Panc1 (cell line): Measurements from ENCODE around the gene ADGRB3. TPM values are rescaled to one million over a fixed set of nuclear protein-coding genes. Genes with fewer than 3 reads are reported as not detected.

Experiments
- ATAC-seq: fragments of 200-7000 bp; cut with Tn5 transposase; 2 replicates; pipeline ENCODE4 v1.9.1; 2020; ENCODE audit warnings: mild to moderate bottlenecking, moderate library complexity
- BruUV-seq: library from RNA; stranded (reverse); fragments of 400-500 nt; replicated peaks from 2 replicates; lab custom pipeline; 2021; lab: Mats Ljungman, UMichigan
- CTCF ChIA-PET: fragments of 300-600 bp; sonication (Branson Sonifier 250); formaldehyde crosslinking; loops from one replicate; lab custom pipeline; 2022; ENCODE audit warnings: antibody characterized with exemption; lab: Charles Lee
- POLR2A ChIA-PET: fragments of 300-600 bp; sonication (Branson Sonifier 250); formaldehyde crosslinking; loops from one replicate; lab custom pipeline; 2022; ENCODE audit warnings: antibody characterized with exemption; lab: Charles Lee
- DNase-seq: peaks from one replicate; pipeline ENCODE4 v3.0.0-alpha.2; 2010; ENCODE audit warnings: low read depth, low spot score
- H3K27ac ChIP-seq: 2 replicates; pipeline ENCODE4 v1.5.1; 2011; ENCODE audit warnings: mild to moderate bottlenecking, low read length, inconsistent platforms
- H3K27me3 ChIP-seq: fragments of 200-500 bp; sonication (Bioruptor generic); 2 replicates; pipeline ENCODE4 v1.6.0; 2014; ENCODE audit warnings: low read length, inconsistent platforms; ENCODE audit not compliant: control insufficient read depth, insufficient read depth
- H3K36me3 ChIP-seq: fragments of 200-500 bp; sonication (Bioruptor generic); 2 replicates; pipeline ENCODE4 v1.5.1; 2014; ENCODE audit warnings: inconsistent platforms, mild to moderate bottlenecking, low read length, moderate library complexity; ENCODE audit not compliant: control insufficient read depth, insufficient read depth
- H3K4me1 ChIP-seq: 2 replicates; pipeline ENCODE4 v1.5.1; 2011; ENCODE audit warnings: inconsistent platforms, mild to moderate bottlenecking, low read length, moderate library complexity; ENCODE audit not compliant: control insufficient read depth, insufficient read depth
- H3K4me3 ChIP-seq, 2 experiments: 2 replicates each; pipeline ENCODE4 v1.5.1; 2011 to 2012; ENCODE audit warnings: low read depth in 2 of 2, low read length in 2 of 2, mild to moderate bottlenecking in 2 of 2, inconsistent platforms in 1 of 2, moderate library complexity in 1 of 2
- H3K9me3 ChIP-seq: fragments of 200-500 bp; sonication (Bioruptor generic); 2 replicates; pipeline ENCODE4 v1.5.1; 2014; ENCODE audit warnings: low read depth, mild to moderate bottlenecking, inconsistent platforms, low read length, moderate library complexity; ENCODE audit not compliant: control insufficient read depth, insufficient read depth
- POLR2AphosphoS5 ChIP-seq: IDR thresholded peaks from 2 replicates; pipeline ENCODE4 v1.6.1; 2012; ENCODE audit warnings: mild to moderate bottlenecking, low read depth, low read length, moderate library complexity
- REST ChIP-seq, 2 experiments: IDR thresholded peaks; 2 replicates each; pipeline ENCODE4 v1.6.1; 2011 to 2012; ENCODE audit warnings: low read depth in 2 of 2, control low read depth in 1 of 2, low read length in 1 of 2, mild to moderate bottlenecking in 1 of 2, moderate library complexity in 1 of 2; ENCODE audit not compliant: insufficient read depth in 1 of 2
- SIN3A ChIP-seq: IDR thresholded peaks from 2 replicates; pipeline ENCODE4 v1.6.1; 2012; ENCODE audit warnings: low read depth, mild to moderate bottlenecking, low read length, moderate library complexity, borderline replicate concordance; ENCODE audit not compliant: insufficient read depth
- TCF7L2 ChIP-seq: IDR thresholded peaks from 2 replicates; pipeline ENCODE4 v1.6.1; 2011; ENCODE audit warnings: mild to moderate bottlenecking, low read depth, low read length, inconsistent platforms
- in situ Hi-C: cut with HindIII; loops from 2 replicates; pipeline ENCODE4 v1.10.0; 2016; ENCODE audit warnings: low sequenced_read_pairs, low pct_unique_long_range_greater_than_20kb
- intact Hi-C: fragments of 100-400 bp; cut with micrococcal nuclease; formaldehyde crosslinking; loops from one replicate; pipeline ENCODE4 v1.10.0; 2022; ENCODE audit not compliant: unreplicated experiment
- total RNA-seq: library from RNA; stranded (reverse); gene quantifications from one replicate; pipeline ENCODE4 v1.2.1, GENCODE V29; 2021; ENCODE audit not compliant: unreplicated experiment
- TF ChIP-seq, protein P1 (sequence below): fragments of 450-650 bp; IDR thresholded peaks from 2 replicates; pipeline ENCODE4 v1.5.1; 2017; ENCODE audit warnings: mild to moderate bottlenecking

Gene ADGRB3
- total RNA-seq, 1 experiment from 2014 or later: 0.10 TPM

DNA sequence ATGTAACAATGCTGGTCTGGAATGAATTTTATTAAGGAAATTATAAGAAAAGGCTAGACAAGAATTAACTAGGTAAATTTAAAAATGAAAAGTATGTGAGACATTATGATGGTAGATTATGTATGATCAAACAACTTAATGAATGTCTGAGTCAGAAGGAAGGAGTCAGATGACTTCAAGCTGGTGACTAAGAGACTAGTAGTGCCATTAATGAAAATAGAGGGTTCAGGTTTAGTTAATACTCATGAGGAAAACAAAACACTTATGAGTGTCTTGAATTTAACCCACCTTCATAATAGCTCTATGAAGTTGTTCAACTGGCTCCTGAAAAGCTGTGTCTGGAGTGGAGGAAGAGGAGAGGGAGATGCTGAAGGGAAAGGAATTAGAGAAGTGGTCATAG is 256.3 kb downstream of the ADGRB3 start:
- ATAC-seq (no peak), DNase-seq (no peak)
- Histone ChIP-seq H3K27me3 (no peaks in the 10 kb centered on the region), H3K27ac (no peak overlapping the region), H3K9me3 (no peaks in the 10 kb centered on the region), H3K36me3 (no peaks in the 10 kb centered on the region), H3K4me1 (no peaks in the 10 kb centered on the region), H3K4me3 (no peak overlapping the region)
- intact Hi-C loops (no loop called here), in situ Hi-C loops (no loop called here)
- no peak for TF ChIP-seq REST (IDR thresholded peaks at IDR 0.05; ENCODE audit: insufficient read depth in 1 of 2, low read depth in 2 of 2, low read length in 1 of 2)
- no peak for TF ChIP-seq TCF7L2
- no peak for TF ChIP-seq SIN3A
- TF ChIP-seq, protein P1, sequence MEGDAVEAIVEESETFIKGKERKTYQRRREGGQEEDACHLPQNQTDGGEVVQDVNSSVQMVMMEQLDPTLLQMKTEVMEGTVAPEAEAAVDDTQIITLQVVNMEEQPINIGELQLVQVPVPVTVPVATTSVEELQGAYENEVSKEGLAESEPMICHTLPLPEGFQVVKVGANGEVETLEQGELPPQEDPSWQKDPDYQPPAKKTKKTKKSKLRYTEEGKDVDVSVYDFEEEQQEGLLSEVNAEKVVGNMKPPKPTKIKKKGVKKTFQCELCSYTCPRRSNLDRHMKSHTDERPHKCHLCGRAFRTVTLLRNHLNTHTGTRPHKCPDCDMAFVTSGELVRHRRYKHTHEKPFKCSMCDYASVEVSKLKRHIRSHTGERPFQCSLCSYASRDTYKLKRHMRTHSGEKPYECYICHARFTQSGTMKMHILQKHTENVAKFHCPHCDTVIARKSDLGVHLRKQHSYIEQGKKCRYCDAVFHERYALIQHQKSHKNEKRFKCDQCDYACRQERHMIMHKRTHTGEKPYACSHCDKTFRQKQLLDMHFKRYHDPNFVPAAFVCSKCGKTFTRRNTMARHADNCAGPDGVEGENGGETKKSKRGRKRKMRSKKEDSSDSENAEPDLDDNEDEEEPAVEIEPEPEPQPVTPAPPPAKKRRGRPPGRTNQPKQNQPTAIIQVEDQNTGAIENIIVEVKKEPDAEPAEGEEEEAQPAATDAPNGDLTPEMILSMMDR: no peak
- TF ChIP-seq POLR2AphosphoS5: no peak
- ChIA-PET CTCF (no interaction called here), POLR2A (no interaction called here)
- no TSS peak for BruUV-seq

DNA sequence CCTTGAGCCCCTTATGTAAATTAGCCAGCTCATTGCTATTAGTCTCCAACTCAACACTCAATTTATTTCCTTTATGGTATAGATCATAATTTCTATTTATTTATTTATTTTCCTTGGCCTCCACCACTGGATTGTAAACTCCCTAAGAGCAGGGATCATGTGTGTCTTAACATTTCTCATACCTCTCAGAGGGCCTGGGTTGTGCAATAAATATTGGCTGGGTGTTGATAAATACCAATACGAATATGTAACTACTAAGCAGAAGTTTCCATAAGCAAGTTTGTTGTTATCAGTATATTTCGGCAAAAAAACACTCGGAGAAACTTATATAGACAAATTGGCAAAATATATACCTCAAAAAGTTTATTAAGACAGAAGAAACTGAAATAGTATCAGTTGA is 257.4 kb downstream of the ADGRB3 start:
- DNase-seq: no peak

More for the DNA sequence above, 257.4 kb downstream of the ADGRB3 start:
- H3K9me3 ChIP-seq: no peaks in the 10 kb centered on the region
- no peak overlapping the region for H3K4me3 ChIP-seq
- H3K36me3 ChIP-seq: no peaks in the 10 kb centered on the region
- TF ChIP-seq POLR2AphosphoS5: no peak
- no peak for TF ChIP-seq SIN3A
- TF ChIP-seq, protein P1: no peak
- no peak for TF ChIP-seq TCF7L2
- no peak for TF ChIP-seq REST (IDR thresholded peaks at IDR 0.05; ENCODE audit: insufficient read depth in 1 of 2, low read depth in 2 of 2, low read length in 1 of 2)
- H3K4me1 ChIP-seq: no peaks in the 10 kb centered on the region
- intact Hi-C loops (no loop called here), in situ Hi-C loops (no loop called here)
- ChIA-PET POLR2A (no interaction called here), CTCF (no interaction called here)
- H3K27ac ChIP-seq: no peak overlapping the region
- ATAC-seq: no peak
- no peaks in the 10 kb centered on the region for H3K27me3 ChIP-seq
- no TSS peak for BruUV-seq
